CD4-positive, alpha-beta T cell treated with Interleukin-12 subunit alpha and Interleukin-12 subunit beta, for 1 hour (primary cell): ENCODE data around the gene EIF3I.
"Not testable (repeated sequence)": the region's sequence is repeated elsewhere in the genome, so short reads cannot be mapped to it uniquely, and the experiment has no call there.

Experiments used
- DNase-seq: peaks from one replicate; pipeline ENCODE4 v3.0.0-alpha.2; 2020

EIF3I gene

DNA sequence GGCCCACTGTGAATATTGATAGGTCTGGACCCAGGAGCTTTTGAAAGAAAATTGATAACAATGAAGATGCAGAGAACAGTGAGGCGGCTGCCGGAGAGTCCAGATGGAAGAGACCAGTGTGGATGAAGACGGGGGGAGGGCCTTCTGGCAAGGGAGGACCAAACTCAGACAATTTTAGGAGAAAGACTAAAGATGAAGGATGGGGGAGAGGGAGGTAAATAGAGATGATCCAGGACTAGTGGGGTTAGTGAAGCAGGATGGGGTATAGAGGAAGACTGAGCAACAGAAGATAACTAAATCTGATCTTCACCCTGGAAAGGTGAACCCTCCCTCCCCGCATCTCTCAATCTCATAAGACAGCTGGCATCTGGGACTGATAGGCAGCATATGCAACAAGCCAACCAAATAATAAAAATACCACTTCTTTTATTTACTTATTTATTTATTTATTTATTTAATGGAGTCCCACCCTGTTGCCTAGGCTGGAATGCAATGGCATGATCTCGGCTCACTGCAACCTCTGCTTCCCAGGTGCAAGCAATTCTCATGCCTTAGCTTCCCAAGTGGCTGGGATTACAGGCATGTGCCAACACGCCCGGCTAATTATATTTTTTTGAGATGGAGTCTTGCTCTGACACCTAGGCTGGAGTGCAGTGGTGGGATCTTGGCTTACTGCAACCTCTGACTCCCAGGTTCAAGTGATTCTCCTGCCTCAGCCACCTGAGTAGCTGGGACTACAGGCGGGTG is 10.5 kb downstream of the EIF3I start:
- no peak for DNase-seq

DNA sequence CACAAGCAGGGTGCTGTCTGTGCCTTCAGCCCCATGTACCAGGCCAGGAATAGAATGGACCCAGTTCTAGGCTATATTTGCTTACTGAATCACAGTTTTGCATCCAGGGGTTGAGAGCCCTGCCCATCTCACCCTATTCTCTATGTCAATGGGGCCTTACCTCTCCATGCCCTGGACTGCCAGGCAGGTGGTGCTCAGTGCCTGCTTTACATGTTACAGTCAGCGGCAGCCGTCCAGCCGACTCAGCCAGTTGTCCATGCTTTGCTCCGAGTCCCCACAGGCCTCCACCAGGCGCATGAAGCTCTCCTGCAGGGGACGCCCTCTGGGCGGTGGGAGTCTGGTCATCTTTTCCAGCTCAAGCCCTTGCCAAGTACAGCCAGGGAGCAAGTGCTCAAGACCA is 12.6 kb downstream of the EIF3I start:
- DNase-seq: no peak

DNA sequence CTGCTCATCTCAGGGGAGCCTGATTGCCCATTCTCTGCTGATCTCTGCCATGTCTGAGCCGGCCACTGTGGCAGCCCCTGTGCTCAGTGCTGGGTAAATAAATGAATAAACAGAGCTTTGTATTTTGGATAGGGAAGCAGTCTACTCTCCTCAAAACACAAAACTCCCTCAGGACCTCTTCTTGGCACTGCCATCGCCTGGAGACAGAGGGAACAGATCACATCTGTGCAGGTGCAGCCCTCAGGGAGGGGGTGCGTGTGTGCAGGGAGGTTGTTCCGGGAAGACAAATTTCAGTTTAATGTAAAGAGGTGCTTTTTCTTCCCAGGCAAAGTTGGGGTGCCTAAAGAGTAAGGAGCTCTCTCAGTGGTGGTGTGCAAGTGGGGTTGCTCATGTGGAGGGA is 17.1 kb downstream of the EIF3I start:
- DNase-seq: no peak

DNA sequence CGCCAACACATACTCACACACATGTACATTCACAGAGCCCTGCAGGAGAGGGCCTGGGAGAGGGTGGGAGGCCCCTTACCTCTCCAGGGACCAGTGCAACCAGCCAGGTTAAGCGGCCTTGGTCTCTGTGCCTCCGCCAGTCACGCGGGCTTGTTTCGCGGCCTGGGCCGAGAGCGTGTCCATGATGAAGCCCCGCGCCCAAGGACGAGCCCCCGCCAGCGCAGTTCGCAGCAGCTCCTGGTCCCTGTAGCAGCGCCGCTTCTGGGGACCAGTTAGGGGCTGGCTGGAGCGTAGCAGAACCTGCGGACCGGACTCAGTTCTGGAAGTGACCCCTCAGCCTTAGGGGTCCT is 17.6 kb downstream of the EIF3I start:
- no peak for DNase-seq

DNA sequence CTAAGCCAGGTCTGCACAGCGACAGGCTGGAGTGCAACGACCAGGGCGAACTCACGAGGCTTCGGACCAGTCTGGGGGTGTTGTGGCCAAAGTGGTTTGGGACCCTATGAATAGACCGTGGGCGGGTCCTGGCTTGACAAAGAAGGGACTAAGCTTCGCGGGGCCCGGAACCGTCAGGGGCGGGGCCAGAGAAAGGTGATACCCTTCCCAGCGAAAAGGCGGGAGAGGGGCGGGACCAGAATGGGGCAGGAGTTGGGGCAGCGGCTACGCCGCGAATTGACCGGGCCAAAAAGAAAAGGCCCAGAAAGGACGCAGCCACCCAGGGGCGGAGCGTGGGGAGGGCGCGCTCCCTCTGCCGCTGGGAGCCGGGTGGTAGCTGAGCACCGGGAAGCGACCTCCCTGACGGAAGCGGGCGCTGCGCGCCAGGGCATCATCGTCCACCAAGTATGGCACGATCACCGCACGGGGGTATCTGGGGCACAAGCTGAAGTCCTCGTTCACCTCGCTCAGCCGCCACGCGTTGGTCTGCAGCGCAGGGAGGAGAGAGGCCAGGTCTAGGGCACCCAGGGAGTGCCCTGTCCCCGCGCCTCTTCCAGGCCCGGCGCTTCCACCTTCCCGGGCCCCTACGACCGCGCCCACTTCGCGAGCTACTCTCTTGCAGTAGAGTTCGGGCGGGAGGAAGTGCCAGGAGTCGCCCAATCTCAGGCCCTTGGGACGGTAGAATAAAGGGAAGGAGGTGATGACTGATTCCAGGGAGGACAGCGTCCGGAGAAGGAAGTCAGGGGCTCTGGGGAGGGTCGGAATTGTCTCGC is 18.1 kb downstream of the EIF3I start:
- DNase-seq: peak; percentile 70

DNA sequence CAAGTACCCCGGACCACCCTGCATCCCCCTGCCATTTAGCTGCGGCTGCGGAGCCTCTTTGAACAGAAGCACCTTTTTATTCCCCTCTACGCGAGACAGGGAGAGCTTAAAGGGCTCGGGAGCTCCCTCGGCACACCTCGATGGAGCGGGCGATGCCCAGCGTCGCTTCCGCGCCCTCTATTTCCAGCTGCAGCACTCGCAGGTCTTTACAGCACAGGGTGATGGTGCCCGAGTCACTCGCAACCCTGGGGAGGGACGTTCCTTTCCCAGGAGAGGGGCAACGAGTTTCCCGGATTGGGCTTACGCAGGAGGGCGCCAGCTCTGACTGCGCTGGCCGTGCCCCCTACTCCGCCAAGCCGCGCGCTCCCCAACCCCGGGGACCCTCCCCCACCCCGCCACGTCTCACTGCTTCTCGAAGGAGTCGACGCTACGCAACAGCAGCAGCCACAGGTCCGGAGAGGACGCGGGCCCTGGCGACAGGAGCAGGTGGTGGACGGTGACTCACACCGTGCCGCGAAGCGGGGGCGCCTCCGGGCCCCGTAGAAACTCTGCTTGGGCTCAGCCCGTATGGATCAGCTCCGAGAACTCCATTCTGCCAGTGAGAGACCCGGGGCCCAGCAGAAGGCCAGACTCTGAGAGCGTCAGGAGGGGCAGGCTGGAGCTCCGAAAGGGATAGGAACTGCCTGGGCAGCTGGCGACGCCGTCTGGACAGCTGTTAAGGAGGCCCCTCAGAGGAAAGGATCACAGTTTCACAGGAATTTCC is 19.0 kb downstream of the EIF3I start:
- peak; percentile 42 for DNase-seq

DNA sequence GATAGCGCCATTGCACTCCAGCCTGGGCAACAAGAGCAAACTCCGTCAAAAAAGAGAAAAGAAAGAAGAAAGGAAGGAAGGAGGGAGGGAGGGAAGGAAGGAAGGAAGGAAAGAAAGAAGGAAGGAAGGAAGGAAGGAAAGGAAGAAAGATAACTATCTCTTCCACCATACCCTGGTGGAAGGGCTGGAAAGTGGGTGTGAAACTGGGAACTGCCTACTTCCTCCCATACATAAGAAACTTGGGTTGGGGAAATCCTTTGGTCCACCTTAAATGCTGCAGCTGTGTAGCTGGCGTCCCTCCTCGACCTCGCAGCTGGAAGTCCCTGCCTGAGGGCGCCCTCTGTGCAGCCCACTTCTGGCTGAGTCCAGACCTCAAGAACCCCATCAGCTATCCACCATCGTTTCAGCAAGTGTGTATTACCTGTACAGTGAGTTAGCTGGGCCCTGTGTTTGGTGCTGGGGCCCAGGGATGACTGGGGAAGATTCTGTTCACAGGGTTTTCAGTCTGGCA is 20.2 kb downstream of the EIF3I start:
- no peak for DNase-seq

DNA sequence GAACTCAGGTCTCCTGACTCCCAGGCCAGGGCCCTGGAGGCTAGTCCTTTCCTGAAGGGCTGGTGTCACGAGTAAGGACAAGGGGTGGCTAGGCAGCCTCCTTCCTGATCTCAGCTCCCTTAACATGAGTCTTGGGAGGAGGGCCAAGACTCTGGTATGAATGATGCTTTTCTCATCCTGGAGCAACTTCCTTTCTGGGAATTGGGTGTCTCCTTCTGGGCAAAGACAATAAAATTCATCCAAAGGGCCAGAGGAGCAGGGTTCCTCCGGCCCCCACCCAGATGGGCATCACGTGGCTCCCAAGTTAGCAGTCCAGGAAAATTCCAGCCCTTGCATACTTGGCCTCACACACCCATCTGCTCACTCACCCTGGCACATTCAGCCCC is 24.7 kb downstream of the EIF3I start, which contains the start of gene FAM167B:
FAM167B (plus strand) TSS at position 335 of the 386 bp plus-strand sequence. CDS start 200 bp downstream, outside the sequence.
- no peak for DNase-seq

DNA sequence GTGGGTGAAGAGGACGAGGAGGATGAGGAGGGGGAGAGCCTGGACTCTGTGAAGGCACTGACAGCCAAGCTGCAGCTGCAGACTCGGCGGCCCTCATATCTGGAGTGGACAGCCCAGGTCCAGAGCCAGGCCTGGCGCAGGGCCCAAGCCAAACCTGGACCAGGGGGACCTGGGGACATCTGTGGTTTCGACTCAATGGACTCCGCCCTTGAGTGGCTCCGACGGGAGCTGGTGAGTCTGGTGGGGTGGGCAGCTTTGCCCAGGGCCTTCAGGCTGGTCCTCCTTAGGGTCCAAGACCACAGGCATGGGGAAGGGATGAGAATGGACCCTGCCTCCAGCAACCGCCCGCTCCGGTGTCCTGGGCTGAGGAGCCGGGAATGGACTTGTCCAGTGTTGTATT is 25.2 kb downstream of the EIF3I start:
- DNase-seq: no peak

DNA sequence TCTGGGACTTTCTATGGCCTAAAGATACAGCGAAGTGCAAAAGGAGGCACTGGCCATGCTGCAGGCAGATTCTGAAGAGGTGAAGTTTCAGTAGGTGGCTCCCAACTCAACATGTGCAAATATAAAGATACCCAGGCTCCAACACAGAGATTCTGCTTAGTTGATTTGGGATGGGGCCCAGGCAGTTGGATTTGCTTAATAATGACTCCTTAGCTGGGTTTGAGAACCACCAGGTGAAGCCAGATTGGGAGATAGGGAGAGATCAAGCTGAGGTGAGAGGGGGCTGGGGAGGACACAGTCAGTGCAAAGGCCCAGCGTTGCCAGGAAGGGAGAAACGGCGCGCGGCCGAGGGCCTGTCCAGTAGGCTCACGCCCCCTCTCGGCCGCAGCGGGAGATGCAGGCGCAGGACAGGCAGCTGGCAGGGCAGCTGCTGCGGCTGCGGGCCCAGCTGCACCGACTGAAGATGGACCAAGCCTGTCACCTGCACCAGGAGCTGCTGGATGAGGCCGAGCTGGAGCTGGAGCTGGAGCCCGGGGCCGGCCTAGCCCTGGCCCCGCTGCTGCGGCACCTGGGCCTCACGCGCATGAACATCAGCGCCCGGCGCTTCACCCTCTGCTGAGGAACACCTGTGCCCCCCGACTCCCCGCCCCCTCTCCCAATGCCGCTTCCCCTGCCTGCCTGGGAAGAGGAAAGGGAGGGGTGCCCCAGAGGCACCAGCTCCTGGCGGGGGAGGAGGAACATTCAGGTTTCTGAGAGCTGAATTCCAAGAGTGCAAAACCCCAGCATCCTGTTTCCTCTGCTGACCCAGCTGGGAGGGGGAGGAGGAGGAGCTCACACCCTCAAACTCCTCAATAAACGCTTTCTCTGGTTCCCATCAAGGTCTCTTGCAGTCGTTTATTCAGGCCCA is 26.0 kb downstream of the EIF3I start:
- peak; percentile 80 for DNase-seq

DNA sequence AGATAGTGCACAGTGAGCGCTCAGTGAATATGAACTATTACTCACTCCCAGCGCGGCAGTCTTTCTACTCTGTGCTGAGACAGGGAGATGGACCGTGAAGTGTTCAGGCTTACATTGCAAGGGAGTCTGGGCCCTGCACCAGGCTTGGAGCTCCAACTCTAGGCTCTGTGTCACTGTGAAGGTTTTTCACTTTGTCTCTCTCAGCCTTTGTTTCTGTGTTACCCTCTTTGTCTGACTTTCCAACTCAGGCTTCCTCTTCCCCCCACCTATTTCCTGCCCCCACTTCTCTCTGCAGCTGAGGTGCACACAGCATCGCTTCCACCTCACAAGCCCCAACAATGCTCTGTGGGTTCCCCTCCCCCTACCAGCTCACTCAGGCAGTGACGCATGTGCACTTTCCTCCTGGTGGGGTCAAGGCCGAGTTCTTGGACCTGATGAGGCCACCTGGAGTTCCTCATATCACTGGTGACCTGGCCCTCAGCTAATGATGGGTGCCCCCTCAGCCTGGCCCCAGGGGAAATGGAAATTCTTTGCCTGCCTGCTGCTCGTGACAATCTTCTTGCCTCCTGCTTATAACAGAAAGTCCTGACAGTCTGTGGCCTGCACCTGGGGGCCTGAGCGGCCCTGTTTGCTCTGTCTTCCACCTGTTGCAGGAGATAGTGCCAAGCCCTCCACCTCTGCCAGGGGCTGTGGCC is 27.8 kb downstream of the EIF3I start:
- peak; percentile 89 for DNase-seq

DNA sequence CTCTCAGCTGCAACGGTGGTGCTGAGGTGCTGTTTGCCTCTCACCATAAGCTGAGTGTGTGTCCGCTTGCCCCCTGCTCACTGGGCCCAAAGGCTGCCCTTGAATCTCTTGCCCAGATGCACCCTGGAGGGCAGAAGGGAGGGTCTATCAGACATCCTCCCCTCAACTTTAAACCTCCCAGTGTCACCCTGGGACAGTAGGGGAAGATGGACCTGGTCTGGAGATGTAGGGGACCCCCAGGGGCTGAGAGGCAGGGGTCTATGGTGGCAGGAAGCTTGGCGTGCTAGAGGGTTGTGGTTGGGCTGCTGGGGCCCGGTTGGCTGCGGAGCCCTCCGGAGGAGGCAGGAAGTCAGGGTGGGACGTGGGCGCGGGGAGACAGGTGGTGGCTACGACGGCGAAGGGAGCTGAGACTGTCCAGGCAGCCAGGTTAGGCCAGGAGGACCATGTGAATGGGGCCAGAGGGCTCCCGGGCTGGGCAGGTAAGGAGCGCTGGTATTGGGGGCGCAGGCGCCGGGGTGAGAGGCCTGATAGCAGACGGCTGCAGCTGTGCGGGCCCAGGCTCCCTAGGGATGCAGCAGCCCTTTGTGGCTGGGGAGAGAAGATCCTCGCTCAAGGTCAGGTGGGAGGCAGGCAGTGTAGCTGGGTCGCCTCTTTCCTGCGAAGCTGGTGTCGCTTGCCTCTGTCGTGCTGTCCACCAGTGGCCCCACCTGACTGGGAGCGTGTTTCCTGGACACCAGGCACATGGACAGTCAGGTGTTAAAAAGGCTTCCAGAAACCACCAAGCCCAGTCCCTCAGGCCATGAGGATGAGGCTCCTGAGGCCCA is 28.9 kb downstream of the EIF3I start, which contains the start of gene LCK:
LCK (plus strand) TSS at position 373 of the 824 bp plus-strand sequence. CDS start 23,065 bp downstream, outside the sequence.
- DNase-seq: peak; percentile 65

DNA sequence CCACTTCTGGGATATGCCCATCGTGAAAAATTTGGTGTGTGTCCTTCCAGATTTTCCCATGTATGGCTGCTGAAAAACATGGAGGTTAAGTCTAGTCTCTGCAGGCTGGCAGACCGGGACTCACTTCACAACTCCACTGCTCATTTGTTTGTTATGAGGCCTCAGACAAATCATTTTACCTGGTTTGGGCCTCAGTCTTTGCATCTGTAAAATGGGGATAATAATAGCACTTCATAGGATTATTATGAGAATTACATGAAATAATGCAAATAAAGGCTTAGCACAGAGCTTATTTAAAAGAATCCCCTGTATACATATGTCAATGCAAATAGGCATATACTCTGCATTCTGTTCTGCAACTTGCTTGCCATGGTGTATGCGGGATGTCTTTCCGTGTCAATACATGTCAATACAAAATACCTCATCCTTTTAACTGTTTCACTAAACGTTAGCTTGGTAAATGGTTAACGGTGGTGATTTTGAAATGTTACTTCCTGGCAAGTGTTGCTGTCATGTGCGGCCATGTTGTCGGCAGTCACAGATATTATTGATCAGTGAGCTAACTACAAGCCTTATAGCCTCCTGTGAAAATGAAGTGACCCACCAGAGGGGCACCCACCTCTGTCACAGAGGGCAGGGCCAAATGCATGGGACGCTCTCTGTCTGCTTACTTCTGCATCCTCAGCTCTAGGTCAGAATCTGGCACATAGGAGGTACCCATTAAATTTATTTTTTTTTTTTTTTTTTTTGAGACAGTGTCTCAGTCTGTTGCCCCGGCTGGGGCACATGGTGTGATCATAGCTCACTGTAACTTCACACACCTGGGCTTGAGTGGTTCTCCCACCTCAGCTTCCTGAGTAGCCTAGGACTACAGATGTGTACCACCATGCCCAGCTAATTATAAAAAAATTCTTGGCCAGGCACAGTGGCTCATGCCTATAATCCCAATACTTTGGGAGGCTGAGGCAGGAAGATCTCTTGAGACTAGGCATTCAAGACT is 33.2 kb downstream of the EIF3I start:
- DNase-seq: peak; percentile 47

DNA sequence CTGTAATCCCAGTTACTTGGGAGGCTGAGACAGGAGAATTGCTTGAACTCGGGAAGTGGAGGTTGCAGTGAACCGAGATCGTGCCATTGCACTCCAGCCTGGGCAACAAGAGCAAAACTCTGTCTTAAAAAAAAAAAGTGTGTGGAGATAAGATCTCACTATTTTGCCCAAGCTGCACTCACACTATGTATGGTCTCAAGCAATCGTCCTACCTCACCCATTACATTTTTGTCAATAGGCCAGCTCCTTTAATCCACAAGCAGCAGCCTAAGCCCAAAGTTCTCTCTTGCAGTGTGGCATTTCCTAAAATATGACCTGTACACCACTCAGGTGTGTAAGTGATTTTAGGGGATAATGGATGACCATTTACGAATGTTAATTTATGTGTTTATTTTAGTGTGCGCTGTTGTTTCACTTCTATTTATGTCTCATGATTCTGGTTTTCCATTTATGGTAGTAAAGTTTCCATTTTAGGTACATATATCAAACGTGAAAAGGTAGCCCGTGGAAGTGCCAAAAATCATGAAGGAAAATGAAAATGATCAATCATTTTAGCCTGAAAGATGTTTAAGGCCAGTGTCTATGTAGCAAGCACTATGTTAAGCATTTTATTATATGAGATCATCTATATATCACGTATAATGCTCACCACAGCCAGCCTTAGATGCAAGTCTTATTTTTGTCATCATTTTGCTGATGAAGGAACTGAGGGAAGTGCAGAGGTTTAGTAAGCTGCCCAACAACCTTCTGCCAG is 34.4 kb downstream of the EIF3I start:
- DNase-seq: peak; percentile 38

DNA sequence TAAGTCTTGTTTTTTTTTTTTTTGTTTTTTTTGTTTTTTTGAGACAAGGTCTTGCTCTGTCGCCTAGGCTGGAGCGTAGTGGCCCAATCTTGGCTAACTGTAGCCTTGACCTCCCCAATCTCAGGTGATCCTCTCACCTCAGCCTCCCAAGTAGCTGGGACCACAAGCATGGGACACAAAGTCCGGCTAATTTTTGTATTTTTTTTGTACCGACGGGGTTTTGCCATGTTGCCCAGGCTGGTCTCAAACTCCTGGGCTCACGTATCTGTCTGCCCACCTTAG is 35.0 kb downstream of the EIF3I start:
- no peak for DNase-seq

DNA sequence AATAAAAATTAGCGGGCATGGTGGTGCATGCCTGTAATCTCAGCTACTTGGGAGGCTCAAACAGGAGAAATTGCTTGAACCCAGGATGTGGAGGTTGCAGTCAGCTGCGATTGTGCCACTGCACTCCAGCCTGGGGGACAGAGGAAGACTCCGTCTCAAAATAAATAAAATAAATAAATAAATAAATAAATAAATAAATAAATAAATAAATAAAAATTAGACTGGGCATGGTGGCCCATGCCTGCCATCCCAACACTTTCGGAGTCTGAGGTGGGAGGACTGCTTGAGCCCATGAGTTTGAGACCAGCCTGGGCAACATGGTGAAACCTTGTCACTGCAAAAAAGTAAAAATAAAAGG is 41.0 kb downstream of the EIF3I start:
- not testable (repeated sequence) for DNase-seq

DNA sequence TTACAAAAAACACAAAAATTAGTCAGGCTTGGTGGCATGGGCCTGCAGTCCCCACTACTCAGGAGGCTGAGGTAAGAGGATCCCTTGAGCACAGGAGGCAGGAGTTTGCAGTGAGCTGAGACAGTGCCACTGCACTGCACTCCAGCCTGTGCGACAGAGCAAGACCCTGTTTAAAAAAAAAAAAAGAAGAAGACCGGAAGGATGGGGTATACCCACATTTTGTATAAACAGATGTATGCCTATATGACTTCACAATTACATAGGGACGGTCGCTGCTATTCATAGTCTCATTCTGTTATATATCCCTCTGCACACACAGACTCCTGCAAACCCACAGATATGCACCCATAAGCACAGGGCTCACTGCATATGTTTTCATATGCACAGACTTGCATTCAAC is 41.5 kb downstream of the EIF3I start:
- DNase-seq: peak; percentile 25

DNA sequence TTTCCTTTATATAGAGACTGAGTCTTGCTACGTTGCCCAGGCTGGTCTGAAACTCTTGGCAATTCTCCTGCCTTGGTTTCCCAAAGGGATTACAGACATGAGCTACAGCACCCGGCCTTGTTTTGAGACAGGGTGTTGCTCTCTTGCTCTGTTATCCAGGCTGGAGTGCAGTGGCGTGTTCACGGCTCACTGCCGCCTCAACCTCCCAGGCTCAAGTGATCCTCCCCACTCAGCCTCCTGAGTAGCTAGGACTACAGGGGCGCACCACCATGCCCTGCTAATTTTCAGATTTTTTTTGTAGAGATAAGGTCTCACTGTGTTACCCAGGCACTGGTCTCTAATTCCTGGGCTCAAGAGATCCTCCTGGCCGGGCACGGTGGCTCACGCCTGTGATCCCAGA is 43.6 kb downstream of the EIF3I start:
- no peak for DNase-seq
